GM12891 (cell line): ENCODE results near the gene TIAM1.

Source experiments
- DNase-seq: peaks from one replicate; pipeline ENCODE4 v3.0.0; 2011; ENCODE audit warnings: low spot score; ENCODE audit not compliant: insufficient read length
- FAIRE-seq: peaks from 2 replicates; lab custom pipeline; 2011; peaks lifted over from hg19 to GRCh38; lab: Jason Lieb, UNC
- PAX5 ChIP-seq: IDR thresholded peaks from 2 replicates; pipeline ENCODE4 v1.6.1; 2011; ENCODE audit warnings: low read length, moderate library complexity, mild to moderate bottlenecking; ENCODE audit not compliant: insufficient read depth, severe bottlenecking
- POLR2A ChIP-seq: IDR thresholded peaks from 2 replicates; pipeline ENCODE4 v1.6.1; 2011; ENCODE audit warnings: low read depth, low read length, control low read depth
- POLR2AphosphoS5 ChIP-seq: IDR thresholded peaks from 2 replicates; pipeline ENCODE4 v1.6.1; 2011; ENCODE audit warnings: low read depth, low read length, control low read depth
- POU2F2 ChIP-seq: IDR thresholded peaks from 2 replicates; pipeline ENCODE4 v1.6.1; 2011; ENCODE audit warnings: low read depth, mild to moderate bottlenecking, control low read depth, low read length, moderate library complexity
- SPI1 ChIP-seq: IDR thresholded peaks from 2 replicates; pipeline ENCODE4 v1.6.1; 2011; ENCODE audit warnings: low read depth, low read length, control low read depth
- TAF1 ChIP-seq: IDR thresholded peaks from 2 replicates; pipeline ENCODE4 v1.6.1; 2011; ENCODE audit warnings: low read depth, low read length, control low read depth

Gene TIAM1

DNA sequence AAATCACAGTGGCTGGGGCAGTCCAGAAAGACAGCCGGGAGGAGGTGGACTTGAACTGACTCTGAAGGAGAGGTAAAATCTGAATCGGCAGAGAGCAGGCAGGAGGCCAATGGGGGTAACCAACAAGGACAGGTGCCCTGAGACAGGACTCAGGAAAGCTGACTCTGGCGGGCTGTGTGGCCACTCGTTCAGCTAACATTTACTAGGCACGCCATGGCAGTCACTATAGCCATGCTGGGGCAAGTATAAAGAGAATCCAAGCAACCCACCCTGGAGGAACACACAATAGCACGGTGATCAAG is 7.4 kb downstream of the TIAM1 start:
- DNase-seq (no peak), FAIRE-seq (no peak)
- no peak for TF ChIP-seq POU2F2
- TF ChIP-seq TAF1 = no peak
- no peak for TF ChIP-seq PAX5
- TF ChIP-seq POLR2A = no peak
- TF ChIP-seq SPI1 = no peak
- no peak for TF ChIP-seq POLR2AphosphoS5

DNA sequence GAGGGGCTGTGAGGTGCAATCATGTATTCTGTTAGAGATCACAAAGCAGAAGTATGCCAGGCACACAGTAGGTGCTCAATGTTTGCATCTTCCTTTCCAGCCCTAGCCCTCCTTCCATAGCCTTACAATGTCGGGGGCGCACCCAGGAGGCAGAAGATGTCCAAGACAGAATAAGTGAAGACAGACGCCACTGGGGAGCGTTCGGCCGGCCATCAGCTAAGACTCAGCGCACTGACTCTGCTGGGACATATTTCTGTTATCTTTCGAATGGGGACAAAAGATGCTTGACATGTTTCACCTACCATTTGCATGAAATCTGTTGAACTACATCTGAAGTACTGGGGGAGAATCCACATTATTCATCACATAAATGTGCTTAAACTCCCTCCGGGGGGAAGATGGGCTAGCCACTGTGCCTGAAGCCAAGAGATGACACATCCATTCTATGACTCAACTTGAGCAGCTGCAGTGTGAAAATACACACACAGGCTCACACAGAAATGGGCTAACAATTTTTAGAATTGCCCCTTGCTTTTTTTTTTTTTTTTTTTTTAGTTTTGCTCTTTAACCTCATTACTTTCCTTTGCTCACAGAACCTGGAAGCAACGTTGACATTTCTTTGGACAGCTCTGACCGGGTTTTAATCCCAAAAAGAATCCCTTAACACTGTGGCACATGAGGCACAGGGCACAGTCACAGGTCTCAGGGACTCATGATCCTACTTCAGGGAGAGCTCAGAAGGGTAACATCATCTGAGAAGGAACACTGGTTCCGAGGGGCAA is 7.9 kb downstream of the TIAM1 start:
- FAIRE-seq = no peak
- no peak for TF ChIP-seq SPI1
- no peak for TF ChIP-seq POLR2A
- no peak for TF ChIP-seq PAX5
- no peak for TF ChIP-seq POU2F2
- no peak for TF ChIP-seq POLR2AphosphoS5
- no peak for TF ChIP-seq TAF1
- no peak for DNase-seq

DNA sequence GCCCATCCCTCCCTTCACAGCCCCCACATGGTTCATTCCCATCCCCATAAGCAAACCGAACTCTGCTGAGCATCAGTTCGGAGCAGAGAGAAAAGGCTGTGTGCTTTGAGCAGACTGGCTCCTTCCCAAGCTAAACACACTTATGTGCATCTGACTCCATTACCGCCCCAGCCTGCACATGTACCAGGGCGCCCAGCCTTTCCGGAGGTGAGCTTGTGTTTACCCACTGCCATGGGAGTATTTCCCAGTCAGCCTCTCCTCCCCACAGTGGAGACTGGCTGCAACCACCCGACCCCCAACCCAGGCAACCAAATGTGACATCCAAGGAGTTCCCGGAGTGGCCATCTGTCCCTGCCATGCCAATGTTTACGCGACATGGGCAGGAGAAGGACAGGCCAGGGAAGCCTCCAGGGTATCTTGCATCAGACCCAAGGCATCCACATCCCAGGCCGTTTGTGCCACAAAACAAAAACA is 9.4 kb downstream of the TIAM1 start:
- no peak for DNase-seq
- no peak for FAIRE-seq
- TF ChIP-seq TAF1 = no peak
- no peak for TF ChIP-seq POU2F2
- TF ChIP-seq SPI1 = no peak
- TF ChIP-seq POLR2AphosphoS5 = no peak
- TF ChIP-seq PAX5 = no peak
- TF ChIP-seq POLR2A = no peak

DNA sequence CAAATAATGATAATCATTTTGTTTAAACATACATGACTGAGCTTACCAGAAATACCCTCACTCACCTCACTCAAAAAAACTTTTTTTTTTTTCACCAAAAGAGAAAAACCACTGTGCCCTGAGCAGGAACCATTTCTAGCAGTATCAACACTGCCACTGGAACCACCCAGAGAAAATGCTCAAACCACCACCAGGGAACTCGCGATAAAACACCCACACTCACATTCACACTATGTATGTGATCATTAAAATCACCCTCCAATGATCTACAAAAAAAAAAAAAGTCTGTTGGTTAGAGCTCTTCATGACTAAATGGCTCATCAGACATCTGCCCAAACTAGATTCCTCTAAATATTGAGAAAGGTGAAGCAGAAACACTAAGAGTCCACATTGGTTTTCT is 11.5 kb downstream of the TIAM1 start:
- no peak for DNase-seq
- no peak for FAIRE-seq
- TF ChIP-seq PAX5 (no peak), POU2F2 (no peak), POLR2A (no peak), TAF1 (no peak), POLR2AphosphoS5 (no peak), SPI1 (no peak)

DNA sequence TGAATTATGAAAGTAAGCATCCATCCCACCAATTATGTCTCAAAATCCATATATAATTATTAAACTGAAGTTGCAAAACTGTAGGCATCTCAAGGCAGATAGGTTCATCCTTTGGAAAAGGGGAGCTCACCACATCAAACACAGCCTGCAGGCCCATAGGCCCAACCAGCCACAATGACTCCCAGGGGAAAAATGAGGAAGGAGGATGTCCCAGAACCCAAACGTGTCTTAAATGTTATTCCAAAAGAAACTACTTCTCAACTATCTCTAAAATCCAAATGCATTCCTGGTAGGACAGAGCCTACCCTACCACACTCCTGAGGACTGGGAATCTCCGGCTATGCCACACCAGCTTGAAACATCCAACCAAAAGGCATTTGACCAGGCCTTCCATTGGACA is 12.8 kb downstream of the TIAM1 start:
- TF ChIP-seq PAX5 = no peak
- TF ChIP-seq POU2F2 = no peak
- no peak for TF ChIP-seq SPI1
- no peak for TF ChIP-seq POLR2A
- no peak for TF ChIP-seq TAF1
- no peak for TF ChIP-seq POLR2AphosphoS5
- no peak for DNase-seq
- no peak for FAIRE-seq

DNA sequence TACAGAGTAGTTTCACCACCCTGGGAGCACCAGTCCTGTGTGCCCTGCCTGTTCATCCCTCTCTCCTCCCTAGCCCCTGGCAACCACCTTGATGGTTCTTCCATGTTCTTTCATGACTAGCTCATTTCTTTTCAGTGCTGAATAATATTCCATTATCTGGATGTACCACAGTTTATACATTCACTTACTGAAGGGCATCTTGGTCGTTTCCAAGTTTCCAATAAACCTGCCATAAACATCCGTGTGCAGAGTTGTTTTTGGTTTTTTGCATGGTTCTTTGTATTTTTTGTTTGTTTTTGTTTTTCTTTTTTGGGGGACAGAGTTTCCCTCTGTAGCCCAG is 13.9 kb downstream of the TIAM1 start:
- no peak for FAIRE-seq

DNA sequence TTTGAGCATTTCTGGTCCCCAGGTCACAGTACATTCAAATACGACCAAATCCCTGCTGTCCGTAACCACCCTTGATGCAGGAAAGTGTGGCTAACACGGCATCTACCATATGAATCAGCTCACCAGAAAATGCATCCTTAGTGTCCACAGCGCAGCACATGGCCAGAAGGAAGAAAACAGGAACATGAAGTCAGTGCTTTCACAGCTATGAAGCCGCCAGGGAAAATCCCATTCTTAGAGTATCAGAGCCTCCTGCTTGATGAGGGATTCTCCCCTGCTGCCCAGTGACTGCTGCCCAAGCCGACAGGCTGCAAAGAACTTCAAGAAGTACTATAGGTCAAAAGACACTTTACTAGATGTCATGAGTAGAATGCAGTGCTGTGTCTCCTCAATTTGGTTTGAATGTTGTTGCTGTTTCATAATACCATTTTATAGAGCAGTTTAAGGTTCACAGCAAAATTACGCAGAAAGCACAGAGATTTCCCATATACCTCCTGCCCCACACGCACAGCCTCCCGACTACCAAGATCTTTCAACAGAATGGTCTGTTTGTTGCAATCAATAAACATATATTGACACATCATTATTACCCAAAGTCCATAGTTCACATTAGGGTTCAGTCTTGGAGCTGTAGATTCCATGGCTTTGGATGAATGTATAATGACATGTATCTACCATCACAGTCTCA is 14.5 kb downstream of the TIAM1 start:
- FAIRE-seq = no peak
- TF ChIP-seq POLR2A (no peak), POU2F2 (no peak)
- no peak for DNase-seq

More for the DNA sequence above, 13.9 kb downstream of the TIAM1 start:
- TF ChIP-seq POU2F2 (no peak), POLR2AphosphoS5 (no peak), PAX5 (no peak), TAF1 (no peak), POLR2A (no peak), SPI1 (no peak)
- DNase-seq = no peak

DNA sequence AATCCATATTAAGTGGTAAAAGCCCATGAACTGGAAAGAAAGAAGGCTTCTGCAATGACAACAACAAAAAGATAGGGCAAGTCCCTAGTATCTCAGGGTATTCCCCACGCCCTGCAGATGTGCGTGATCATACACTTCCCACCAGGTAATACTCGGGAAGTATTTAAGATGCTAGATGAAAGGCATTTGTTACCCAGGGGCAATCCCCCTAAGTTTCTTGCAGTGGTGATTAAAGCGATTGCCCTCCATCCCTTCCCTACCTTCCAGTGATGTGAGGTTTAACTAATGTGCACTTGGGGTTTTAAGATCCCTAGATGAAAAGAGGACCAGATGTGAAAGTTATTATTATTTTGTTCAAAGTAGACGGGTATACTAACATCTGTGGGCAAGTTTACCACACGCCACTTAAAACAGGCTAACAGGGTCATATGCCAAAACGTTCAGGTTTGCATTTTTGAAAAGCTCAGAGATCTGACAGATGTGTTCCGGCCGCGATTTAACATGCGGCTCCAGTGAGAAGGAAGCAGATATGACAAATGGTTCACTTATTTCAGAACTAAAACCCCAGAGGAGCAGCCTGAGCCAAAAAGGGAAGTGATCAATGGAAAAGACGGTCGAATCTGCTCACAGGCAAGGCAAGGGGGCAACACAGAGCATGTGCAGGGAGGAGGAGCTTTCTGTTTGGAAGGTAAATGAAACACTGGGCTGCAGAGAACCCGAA is 17.4 kb downstream of the TIAM1 start:
- DNase-seq (peak; percentile 41), FAIRE-seq (no peak)

DNA sequence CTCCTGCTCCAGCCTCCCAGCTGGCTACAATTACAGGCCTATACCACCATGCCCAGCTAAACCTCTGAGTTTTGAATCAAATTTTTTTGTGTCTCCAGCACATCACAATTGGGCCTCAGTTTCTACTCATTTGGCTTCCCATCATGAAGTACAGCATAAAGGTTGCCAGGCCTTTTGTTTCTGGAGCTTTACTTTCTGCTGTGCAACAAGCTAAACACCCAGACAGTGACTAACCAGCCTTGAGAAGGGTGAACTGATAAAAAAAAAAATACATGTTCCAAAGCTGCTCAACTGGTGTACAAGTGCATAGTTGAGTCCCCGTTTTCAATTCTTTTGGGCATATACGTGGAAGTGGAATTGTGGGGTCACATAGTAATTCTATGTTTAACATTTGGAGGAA is 25.1 kb downstream of the TIAM1 start:
- DNase-seq (no peak), FAIRE-seq (no peak)
- no peak for TF ChIP-seq TAF1
- TF ChIP-seq POU2F2 = no peak
- no peak for TF ChIP-seq PAX5
- no peak for TF ChIP-seq POLR2A
- no peak for TF ChIP-seq SPI1
- TF ChIP-seq POLR2AphosphoS5 = no peak

More for the DNA sequence above, 17.4 kb downstream of the TIAM1 start:
- no peak for TF ChIP-seq POLR2AphosphoS5
- TF ChIP-seq SPI1 = peak; percentile 95
